GM21529 (cell line): ENCODE data around the gene EMP2.
"Not testable (repeated sequence)": the region's sequence is repeated elsewhere in the genome, so short reads cannot be mapped to it uniquely, and the experiment has no call there.

Experiments
- ATAC-seq: cut with Tn5 transposase; IDR thresholded peaks from one replicate; pipeline ENCODE4 v1.9.1; 2021; ENCODE audit not compliant: unreplicated experiment

The EMP2 gene

DNA sequence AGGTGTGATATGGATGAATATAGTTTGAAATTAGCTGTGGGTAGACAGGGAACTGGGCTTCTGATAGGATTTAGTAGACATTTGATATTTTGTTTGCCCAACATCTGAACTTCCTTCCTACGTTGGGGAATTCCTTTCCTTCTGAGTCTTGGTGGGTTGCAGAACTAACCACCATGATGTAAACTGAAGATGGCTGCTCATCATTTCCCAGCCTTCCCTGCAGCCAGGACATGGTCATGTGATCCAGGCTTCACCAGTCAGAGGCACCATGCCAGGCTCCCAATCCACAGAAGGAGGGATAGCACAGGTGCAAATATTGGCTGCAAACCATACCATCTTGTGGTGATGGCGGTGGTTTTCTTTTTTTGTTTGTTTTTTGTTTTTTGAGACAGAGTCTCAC is 57.4 kb downstream of the EMP2 start:
- ATAC-seq = no peak

DNA sequence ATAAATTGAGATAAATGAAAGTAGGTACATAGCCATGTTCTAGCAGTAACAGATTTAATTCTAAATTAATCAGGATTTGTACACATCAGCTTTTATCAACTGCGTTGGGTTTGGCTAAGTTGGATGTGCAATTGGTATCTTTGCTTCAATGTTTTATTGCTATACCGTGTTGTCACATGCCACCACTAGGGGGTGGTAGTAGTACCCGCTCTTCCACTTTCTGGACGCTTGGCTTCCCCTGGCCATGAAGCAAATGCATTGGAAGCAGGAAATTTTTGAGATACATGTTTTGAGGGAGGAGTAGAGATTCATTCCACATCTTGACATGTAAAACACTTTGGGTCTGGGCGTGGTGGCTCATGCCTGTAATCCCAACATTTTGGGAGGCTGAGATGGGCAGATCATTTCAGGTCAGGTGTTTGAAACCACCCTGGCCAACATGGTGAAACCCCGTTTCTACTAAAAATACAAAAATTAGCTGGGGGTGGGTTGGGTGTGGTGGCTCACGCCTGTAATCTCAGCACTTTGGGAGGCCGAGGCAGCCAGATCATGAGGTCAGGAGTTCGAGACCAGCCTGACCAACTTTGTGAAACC is 58.6 kb downstream of the EMP2 start:
- no peak for ATAC-seq

DNA sequence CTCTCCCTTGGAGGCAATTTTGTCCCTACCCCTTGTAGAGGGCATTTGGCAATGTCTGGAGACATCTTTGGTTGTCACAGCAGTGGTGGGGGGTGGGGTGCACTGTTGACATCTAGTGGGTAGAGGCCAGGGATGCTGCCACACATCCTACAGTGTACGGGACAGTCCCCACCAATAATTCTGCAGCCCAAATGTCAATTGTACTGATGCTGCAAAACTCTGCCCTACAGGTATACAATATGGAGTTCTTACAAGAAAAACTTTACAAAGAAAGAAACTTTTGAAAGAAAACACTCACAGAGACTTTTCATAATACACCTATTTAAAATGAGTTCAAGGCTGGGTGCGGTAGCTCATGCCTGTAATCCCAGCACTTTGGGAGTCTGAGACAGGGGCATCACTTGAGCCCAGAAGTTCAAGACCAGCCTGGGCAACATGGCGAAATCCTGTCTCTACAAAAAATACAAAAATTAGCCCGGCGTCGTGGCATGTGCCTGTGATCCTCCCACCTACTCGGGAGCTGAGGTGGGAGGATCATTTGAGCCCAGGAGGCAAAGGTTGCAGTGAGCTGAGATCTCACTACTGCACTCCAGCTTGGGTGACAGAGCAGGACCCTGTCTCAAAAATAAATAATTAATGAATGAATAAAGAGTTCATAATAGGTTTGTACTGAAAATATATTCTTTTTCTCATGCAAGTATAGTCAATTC is 59.4 kb downstream of the EMP2 start:
- no peak for ATAC-seq

DNA sequence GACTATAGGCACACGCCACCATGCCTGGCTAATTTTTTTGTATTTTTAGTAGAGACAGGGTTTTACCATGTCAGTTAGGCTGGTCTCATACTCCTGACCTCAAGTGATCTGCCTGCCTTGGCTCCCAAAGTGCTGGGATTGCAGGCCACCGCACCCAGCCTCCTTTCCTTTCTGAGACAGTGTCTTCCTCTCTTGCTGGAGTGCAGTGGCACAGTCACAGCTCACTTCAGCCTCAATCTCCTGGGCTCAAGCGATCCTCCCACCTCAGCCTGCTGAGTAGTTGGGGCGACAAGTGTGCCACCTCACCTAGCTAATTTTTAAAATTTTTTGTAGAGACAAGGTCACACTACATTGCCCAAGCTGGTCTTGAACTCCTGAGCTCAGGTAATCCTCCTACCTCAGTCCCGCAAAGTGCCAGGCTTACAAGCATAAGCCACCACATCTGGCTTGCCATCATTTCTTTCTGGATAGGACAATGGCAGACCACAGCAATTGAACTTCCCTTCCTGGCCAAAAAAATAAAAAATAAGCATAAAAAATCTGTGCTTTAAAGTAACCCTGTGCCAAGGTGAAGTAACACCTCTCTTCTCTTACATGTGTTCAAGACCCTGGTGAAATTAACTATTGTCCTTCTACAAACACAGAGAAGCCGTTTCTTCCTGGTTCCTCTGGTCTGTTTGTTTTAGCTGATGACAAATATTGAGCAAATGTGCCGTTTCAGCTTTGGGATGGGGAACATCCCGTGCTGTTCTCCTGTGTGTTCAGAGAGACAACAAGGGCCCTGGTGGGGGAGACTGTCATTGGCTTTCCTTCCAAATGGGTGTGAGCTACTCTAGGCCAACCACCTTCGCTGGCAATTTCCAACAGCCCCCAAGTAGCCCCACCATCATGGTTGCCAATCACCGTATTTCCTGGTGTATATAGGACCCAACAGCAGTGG is 60.2 kb downstream of the EMP2 start:
- no peak for ATAC-seq

DNA sequence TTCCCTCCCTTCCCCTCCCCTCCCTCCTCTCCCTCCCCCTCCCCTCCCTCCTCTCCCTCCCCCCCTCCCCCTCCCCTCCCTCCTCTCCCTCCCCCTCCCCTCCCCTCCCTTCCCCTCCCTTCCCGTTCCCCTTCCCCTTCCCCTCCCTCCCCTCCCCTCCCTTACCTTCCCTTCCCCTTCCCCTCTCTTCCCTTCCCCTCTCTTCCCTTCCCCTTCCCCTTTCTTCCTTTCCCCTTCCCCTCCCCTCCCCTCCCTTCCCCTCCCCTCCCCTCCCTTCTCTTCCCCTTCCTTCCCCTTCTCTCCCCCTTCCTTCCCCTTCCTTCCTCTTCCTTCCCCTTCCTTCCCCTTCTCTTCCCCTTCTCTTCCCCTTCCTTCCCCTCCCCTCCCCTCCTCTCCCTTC is 61.1 kb downstream of the EMP2 start:
- no peak for ATAC-seq

DNA sequence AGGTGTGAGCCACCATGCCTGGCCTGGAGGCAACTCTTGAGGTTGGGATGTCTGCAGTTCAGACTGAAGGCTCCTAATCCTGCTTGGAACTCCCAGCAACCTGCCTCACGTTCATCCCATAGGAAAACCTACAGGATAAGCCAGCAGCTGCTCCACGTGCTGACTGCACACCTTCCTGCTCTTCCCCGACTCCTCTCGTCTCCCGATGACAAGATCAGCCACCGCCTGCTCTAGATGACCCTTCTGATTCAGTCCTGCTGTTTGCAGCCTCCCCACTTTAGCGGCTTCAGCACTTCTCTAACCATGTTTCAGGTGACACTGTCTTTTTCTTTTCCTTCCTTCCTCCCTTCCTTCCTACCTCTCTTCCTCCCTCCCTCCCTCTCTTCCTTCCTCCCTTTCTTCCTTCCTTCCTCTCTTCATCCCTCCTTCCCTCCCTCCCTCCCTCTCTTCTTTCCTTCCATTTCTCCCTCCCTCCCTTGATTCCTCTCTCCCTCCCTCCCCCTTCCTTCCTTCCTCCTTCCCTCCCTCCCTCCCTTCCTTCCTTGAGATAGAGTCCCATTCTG is 61.8 kb downstream of the EMP2 start:
- ATAC-seq = no peak

DNA sequence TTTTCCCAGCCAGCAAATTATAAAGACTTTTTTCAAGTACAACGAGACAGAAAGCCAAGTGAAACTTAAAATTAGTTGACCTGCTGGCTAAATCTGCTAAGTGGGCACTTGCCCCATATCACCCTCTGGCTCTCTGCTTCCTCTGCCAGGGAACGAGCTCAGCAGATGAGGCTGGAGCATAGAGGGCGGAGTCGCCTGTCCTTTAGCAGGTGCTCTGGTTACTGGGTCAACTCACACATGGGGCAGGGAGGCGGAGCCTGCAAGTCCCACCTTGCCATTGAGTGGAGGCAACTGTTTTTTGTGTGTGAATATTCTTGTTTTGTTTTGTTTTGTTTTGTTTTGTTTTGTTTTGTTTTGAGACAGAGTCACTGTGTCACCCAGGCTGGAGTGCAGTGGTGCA is 62.5 kb downstream of the EMP2 start:
- ATAC-seq = no peak

DNA sequence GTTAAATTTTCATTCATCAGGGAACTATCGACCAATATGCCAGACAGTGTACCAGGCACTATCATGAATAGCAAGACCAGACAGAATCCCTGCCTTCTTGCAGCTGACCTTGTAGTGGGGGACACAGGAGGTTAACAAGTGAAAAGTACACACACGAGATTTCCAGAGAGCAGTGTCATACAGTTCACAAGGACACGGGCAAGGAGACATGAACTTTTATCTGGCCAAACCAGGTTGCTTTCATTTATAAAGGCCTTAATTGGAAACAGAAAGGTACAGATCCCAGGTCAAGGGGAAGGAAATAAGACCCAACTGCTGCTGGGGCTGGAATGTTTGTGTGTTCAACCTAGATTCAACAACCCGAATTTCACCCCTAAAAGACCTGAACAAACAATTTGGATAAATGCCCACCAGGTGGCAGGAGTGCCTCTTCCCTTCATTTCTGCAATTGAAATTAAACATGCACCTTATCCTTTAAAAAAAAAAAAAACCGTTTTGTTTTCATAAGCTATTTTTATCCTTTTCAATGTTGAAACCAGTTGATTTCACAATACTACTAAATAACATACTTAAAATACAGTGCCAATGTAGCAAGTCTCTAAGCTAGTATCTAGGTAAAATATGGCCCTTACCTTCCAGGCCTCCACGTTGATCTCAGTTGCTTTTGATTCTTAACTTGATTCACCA is 65.9 kb downstream of the EMP2 start:
- no peak for ATAC-seq

DNA sequence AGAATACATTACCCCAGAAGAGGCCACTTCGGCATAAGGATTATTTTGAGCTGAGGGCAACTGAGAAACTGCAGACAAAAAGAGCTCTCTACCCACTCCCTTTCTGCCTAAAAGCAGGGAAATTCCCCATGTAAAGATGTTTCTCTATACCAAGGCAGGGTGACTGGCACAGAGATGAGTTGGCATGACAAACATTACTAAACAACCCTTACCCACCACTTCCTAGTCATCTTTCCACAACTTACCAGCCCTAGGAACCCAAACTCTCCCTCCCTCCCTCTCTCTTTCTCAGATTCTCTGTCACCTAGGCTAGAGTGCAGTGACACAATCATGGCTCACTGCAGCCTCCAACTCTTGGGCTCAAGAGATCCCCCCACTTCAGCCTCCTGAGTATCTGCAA is 68.6 kb downstream of the EMP2 start:
- ATAC-seq = no peak

DNA sequence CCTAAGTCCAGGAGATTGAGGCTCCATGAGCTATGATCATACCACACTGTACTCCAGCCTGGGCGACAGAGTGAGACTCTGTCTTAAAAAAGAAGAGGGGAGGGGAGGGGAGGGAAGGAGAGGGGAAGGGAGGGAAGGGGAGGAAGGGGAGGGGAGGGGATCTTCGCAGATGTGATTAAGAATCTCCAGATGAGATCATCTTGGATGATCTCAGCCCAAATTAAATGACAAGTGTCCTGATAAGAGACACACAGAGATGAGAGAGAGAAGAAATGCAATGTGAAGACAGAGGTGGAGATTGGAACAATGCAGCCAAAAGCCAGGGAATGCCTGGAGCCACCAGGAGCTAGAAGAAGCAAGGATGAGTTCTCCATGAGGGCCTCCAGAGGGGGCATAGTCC is 70.1 kb downstream of the EMP2 start:
- no peak for ATAC-seq

DNA sequence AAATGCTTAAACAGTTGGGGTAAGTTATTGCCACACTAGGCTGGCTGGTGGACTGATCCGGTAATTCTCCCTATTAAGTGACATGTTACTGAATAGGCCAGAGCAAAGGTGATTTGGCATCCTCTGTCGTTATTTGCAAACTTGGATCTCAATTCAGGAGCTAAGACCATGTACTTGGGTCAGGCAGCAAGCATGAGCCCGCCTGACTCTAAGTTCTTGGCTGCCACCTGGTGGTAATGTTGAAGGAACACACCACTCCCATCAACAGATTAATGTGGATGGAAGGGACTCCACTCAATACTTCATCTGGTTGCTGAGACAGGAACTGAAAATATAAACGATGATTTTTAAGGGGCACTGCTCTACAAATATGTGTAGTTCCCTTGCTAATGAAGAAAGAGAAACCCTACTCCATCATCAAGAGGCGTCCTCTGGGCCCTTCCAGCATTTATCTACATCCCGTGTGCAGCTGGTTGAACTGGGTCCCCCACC is 70.8 kb downstream of the EMP2 start:
- ATAC-seq = peak; percentile 84

DNA sequence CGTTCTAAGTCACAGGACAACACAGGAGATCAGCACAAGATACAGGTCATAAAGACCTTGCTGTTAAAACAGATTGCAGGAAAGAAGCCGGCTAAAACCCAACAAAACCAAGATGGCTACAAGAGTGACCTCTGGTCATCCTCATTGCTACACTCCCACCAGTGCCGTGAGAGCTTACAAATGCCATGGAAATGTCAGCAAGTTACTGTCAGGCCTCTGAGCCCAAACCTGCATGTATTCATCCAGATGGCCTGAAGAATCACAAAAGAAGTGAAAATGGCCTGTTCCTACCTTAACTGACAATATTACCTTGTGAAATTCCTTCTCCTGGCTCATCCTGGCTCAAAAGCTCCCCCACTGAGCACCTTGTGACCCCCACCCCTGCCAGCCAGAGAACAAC is 75.1 kb downstream of the EMP2 start:
- ATAC-seq = not testable (repeated sequence)

DNA sequence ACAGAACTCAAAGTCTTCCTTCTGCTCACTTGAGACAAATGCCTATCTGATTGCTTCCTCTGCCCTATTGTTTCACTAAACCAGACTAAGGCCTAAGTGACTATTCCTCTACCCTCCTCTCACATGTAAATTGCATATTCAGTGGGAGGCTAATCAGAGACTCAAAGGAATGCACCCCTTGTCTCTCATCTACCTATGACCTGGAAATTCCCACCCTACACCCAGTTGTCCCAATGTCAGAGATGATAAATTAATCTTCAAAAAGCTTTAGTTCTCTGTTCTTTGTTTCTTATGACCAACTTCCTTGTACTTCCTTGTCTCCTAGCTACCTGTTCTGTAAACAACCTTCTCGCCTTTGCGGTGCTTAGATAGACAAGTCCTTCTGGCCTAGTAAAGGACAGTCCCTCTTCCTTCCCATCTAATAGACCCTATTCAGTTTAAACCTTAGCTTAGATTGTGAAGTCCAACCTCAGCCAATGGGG is 76.0 kb downstream of the EMP2 start:
- ATAC-seq = no peak

DNA sequence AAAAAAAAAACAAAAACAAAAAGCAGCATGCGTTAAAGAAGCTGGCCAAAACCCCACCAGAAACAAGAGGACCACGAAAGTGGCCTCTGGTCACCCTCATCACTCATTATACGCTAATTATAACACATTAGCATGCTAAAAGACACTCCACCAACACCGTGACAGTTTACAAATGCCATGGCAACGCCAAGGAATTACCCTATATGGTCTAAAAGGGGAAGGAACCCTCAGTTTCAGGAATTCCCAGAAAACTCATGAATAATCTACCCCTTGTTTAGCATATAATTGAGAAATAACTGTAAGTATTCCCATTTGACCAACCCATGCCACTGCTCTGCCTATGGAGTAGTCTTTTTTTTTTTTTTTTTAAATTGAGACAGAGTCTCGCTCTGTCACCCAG is 77.6 kb downstream of the EMP2 start:
- no peak for ATAC-seq

DNA sequence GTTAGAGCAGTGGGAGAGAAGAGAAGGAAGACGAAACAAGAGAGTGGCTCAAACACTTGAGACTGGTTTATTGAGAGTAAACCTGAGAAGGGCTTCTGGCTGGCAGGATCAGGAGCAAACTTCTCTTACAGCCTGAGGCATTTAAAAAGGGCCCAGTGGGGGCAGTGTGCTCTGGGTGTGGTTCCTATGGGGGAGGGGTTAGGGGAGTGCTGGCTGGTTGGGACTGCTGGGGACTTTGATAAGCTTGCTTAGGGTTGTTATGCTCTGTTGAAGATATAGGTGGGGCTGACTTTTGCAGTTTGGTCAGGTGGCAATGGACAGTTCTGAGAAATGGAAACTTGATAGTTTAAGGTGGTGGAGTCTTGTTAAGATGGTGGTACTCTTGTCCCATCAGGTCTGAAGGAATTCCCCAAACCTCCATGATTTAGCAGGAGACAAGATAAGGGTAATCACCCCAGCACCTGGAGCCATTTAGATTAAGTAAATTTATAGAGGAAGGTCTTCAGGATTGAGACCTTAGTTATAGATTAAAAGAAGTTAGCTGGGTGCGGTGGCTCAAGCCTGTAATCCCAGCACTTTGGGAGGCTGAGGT is 79.3 kb downstream of the EMP2 start:
- ATAC-seq = no peak

DNA sequence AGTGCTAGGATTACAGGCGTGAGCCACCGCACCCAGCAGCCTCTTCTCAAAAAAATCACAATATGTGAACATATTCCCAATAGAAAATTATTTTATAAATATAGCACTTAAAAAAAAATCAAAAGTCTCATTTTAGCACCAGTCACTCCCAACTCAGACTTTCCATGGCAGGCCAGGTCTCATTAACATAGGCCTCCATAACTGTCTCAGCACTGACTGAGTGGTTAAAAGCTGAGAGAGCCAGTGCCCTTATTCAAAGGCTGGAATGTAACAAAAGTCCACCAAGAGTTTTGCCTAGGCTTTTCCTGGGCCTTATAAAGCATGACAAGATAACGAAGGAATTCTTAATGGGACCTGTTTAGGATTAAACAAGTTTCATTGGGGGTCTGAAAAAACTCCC is 79.8 kb downstream of the EMP2 start:
- ATAC-seq = no peak

DNA sequence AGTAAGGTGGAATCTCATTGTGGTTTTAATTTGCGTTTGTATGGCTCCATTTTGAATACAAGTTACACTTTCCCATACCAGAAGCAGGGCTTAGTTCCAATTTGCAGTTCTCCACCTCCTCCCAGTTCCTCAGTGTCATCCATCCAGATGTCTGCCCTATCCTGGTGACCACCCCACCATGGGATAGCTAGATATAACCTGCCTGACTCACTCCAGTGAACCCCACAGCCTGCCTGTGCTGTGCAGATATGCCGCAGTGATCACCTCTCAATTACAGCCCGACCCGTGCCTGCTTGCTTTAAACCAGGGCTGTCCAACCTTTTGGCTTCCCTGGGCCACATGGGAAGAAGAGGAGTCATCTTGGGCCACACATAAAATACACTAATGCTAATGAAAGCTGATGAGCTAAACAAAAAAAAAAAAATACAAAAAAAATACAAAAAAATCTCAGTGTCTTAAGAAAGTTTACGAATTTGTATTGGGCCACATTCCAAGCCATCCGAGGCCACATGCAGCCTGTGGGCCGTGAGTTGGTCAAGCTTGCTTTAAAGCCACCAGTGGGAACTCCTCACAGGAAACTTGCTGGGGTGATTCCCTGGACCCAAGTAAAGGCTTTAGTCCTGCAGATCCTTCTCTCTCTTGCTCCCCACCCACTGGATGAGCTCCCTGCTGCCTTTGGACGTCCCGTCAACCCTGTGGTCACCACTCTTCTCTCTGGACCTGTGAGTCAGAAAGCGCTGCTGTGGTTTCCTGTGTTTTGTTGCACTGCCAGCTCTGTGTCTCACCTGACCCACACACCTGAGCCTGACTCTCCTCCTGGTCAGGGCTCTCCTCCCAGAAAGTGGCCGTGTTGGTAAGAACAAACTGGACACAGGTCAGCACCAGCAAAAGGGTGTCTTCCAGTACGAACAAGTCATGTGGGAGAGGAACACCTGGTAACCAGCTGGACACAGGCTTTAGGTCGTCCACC is 83.0 kb downstream of the EMP2 start:
- ATAC-seq = no peak

DNA sequence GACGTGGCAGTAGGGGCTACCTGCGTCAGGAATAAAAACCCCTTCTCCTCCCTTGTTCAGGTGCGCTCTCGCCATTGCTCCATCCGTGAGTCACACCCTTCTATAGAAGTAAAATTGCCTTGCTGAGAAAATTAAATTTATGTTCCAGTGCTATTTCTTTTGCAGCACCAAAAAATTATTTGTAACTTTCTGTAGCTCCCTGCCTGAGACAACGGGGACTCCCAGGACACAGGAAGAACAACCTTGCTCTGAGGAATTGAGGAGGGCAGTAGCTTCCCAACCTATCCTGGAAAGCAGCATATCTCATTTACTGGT is 85.4 kb downstream of the EMP2 start:
- no peak for ATAC-seq

DNA sequence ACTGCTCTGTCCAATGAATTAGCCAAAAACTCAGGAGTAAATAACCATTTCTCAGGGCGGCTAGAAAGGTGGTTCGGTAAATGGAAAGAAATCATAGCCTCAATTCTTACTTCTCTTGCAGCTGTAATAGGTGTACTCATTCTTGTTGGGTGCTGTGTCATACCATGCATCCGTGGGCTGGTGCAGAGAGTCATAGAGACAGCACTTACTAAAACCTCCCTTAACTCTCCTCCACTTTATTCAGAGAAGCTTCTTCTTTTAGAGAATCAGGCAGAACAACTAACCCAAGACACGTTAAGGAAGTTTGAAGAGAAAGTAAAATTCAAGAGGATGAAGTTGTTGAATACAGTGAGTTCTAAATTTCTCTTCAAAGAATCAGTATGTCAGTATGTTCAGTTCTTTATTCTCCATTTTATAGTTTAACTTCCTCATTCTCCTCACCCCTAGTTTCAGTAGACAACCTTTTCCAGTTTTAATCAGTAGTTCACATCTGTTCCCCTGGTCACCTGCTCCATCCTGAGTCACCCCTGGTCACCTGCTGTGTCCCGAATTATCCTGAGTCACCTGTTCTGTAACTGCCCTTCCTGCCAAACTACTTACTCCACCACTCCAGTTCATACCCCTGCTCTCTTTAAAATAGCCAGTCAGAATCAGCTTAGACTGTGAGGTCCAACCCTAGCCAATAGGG is 85.9 kb downstream of the EMP2 start:
- ATAC-seq = no peak
